ENCODE measurements around the gene SLC39A11.

GRCh38 chr17:72654706-72655105 lies 437.8 kb downstream of the SLC39A11 start:
- TF ChIP-seq CTCF (IDR thresholded peaks at IDR 0.05) (no peak), TCF7 (CRISPR knock-in tag; IDR thresholded peaks at IDR 0.05; ENCODE audit: low read depth) (no peak), GABPB1 (CRISPR knock-in tag; IDR thresholded peaks at IDR 0.05) (no peak), MAX (CRISPR knock-in tag; IDR thresholded peaks at IDR 0.05) (no peak), ELF4 (CRISPR knock-in tag; IDR thresholded peaks at IDR 0.05; ENCODE audit: low read depth) (no peak), SP1 (CRISPR knock-in tag; conservative IDR thresholded peaks at IDR 0.05) (no peak), USF2 (CRISPR knock-in tag; IDR thresholded peaks at IDR 0.05) (no peak), NFYB (CRISPR knock-in tag; conservative IDR thresholded peaks at IDR 0.05; ENCODE audit: low read depth) (no peak), ZNF423 (CRISPR knock-in tag; IDR thresholded peaks at IDR 0.05) (no peak)
